ENCODE measurements around the gene NISCH.

The NISCH gene

DNA sequence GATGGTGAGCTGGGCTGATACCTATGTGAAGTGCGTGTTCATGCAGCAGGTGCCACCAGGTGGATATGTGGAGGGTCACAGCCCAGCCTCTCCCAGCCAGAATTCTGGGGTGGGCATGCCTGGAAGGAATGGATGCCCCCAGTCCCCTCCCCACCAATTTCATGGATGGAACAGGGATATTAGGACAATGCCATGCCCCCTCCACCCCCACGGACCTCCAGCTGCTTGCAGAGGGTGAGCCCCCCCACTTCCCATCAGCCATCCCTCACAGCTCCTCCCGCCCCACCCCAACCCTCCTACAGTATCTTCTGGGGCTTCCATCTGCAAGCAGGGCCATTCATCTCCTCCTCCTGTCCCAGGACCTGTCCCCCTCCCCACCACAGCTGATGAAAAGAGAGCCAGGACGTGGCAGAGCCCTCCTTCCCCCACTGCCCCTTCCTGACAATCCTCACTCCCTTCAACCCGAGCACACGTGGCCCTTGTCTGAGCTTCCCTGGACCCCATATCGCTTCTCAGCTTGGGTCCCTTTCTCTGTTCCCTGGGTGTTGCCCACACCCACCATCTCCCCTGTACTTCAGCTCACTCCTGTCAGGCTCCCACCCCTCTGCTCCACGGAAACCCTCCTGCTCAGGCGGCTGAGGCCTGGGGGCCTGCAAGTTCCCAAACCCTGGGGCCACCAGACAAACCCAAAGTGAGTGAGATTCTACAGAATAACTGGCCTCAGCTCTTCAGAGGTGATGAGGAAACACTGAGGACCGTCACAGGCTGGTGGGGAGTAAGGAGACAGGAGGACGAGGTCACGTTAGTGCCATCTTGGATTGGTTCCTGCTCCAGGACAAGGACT, 7.7 kb upstream of the NISCH start:
- DNase-seq (ENCODE audit: low read depth), result no peak

- DNase-seq (ENCODE audit: low read depth), result no peak
Observed at GRCh38 chr3:52450489-52451236, 4.7 kb upstream of the NISCH start.

DNA sequence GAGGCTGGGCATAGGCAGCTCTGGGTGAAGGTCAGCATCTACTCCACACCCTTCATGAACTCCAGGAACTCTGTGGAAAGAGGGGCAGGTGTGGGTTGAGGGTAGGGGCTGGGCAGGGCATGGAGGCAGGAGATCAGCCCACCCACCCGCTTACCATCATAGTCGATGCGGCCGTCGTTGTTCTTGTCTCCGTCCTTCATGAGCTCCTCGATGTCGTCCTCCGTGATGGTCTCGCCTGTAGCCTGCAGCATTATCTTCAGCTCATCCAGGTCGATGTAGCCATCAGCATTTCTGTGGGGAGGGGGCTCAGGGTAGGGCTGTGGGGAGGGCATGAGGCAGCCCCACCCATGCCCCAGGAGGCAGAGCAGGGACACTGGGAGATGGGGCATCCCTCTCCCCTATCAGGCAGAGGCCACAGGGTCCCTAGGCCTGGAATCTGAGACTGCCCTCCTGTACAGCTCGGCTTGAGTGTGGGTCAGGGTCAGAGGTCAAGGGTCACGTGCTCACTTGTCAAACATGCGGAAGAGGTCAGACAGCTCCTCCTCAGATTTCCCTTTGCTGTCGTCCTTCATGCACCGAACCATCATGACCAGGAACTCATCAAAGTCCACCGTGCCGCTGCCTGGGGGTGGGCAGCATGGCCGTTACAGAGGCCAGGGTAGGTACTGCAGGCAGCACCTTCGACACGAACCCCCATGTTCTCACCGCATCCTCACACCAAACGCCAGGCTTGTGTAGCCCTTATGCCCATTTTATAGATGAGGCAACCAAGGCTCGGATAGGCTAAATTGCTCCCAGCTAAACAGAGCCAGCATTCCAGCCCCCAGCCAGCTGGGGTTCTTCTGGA, 3.9 kb upstream of the NISCH start:
- no peak for DNase-seq (ENCODE audit: low read depth)

GRCh38 chr3:52452126-52452525, 3.3 kb upstream of the NISCH start:
- DNase-seq (ENCODE audit: low read depth), result no peak

DNA sequence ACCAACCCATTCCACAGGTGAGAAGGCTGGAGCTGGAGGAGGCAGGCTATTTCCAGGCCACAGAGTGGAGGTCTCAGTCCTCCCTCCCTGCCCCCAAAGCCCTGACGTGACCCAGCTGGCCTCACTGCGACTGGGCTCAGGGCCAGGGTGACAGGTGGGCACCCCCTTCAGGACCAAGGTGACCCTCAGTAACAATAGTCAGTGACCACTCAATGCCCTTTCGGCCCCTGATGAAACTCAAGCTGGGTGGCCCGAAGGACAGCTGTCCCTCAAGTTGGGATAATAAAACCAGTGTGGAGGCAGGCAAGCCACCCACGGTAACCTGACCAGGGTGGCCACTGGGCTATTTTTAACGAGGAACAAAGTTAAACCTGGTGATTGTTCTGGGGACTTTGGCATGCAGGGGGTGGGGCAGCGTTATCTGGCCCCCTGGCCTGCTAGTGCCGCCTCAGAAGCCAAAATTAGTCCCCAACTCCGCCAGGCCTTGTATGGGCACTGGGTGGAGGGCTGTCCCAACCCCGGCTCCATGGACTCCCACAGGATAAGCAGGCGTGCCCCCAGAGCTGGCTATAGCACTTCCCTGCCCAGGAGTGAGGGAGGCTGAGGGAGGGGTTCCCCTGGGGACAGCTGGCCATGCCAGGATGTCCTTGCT, 2.7 kb upstream of the NISCH start:
- DNase-seq (ENCODE audit: low read depth), result no peak

DNA sequence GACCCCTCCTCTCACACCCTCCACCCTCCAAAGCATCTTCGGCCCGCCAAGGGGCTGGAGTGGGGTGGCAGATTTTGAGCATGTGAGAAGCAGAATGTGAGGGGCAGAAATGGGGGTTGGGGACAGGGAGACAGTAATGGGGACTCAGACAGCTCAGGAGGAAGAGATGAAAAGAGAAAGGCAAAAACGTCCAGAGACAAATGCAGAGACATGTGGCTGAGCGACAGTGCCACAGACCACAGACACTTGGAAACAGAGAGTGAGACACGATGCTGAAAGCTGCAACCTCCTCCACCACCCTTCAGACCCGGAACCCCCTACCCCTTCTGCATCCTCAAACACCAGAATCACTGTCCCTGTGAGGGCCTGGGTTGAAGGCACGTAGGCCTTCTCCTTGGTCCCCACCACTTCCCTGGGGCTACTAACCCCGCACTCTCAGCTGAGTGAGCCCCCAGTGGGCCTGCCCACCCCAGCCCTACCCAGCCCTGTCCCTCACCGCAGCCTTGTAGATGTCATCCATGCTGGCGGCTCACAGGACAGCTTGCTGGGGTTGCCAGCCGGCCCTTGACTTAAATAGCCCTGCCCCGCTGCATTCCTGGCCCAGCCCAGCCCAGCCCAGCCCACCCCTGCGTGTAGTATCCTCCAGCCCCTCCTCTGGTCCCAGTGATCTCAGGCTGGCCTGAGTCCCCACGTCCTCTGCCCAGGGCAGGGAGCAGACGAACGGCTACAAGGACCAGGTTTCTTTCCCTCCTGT, 1.7 kb upstream of the NISCH start, which contains the start of gene TNNC1:
Gene TNNC1 (minus strand): TSS at position 546 of the 754 bp plus-strand sequence. CDS start 26 bp downstream, at position 520.
- DNase-seq (ENCODE audit: low read depth), result no peak

DNA sequence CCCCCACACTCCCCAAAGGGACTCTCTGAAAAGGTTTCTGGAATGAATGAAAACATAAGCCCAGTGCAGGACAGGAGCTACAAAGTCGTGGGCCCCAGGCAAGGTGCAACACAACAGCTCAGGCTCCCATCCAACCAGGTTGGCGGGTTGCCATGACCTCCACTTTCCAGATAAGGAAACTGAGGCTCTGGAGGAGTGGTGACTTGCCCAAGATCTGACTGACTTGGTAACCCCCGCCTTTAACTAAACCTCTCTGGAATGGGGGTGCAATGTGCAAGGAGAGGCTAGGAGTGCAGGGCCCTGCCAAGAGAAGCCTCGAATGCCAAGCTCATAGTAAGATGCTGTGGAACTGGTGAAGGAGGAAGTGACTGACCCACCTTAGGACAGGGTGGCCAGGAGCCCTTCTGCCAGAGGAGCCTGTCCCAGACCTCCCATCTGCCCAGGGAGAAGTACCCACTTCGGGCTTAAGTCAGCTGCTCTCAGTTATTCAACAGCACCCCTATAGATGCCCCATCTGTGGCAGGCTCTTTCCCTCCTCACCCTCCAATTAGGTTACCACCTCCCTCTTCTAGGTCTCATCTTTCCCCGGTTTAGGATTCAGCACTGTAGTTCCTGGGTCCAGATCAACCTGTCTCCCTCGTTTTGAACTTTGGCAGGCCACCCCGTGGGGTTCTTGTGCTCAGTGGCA, 1.0 kb upstream of the NISCH start:
- no peak for DNase-seq (ENCODE audit: low read depth)

- DNase-seq (ENCODE audit: low read depth), result no peak
Observed at GRCh38 chr3:52454938-52455282, 494 bp upstream of the NISCH start.

- no peak for DNase-seq (ENCODE audit: low read depth)
Observed at GRCh38 chr3:52456169-52456799, 880 bp downstream of the NISCH start.

GRCh38 chr3:52456800-52457183, 1.4 kb downstream of the NISCH start:
- no peak for DNase-seq (ENCODE audit: low read depth)

GRCh38 chr3:52458031-52458760, 2.8 kb downstream of the NISCH start:
- DNase-seq (ENCODE audit: low read depth), result no peak

DNA sequence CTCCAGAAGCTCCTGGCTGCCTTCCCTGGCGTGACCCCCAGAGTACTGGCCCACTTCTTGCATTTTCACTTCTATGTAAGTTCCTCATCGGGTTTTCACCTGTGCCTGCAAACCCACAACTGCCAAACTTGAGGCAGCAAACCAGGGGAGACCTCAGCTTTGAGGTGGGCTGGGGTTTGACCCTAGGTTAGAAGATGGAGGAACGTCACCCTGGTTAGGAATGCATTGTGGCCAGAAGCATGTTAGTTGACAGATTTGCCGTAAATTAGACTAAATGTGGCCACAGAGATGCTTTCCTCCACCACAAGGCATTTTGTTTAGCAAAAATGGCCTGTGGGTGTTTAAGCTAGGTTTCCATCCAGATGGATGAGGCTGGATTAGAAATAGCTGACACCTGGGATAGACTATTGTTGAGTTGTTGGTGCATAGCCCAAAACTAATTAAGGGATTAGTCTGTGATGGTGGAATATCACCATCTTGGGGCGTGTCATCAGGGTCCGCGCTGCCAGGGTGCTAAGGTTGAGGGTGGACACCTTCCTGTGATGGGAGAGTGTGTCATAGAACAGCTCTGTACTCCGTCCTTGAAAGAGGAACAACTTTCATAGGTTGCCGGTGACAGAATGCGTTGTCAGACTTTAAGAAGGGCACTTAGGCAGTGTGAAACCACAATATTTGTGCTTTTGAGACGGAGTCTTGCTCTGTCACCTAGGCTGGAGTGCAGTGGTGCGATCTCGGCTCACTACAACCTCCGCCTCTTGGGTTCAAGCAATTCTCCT, 3.6 kb downstream of the NISCH start:
- no peak for DNase-seq (ENCODE audit: low read depth)

- DNase-seq (ENCODE audit: low read depth), result no peak
Observed at GRCh38 chr3:52461874-52462273, 6.5 kb downstream of the NISCH start.

DNA sequence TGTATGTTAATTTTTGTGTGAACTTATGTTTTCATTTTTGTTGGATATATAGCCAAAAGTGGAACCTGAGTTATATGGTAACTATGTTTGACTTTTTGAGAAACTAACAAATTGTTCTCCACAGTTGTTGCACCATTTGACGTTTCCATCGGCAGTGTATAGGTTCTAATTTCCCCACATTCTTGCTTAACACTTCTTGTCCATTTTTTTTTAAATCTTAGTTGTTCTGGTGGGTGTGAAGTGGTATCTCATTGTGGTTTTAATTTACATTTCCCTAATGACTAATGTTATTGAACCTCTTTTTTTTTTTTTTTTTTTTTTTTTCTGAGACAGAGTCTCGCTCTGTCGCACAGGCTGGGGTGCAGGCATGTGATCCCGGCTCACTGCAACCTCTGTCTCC, 8.0 kb downstream of the NISCH start:
- no peak for DNase-seq (ENCODE audit: low read depth)

GRCh38 chr3:52468336-52468735, 12.9 kb downstream of the NISCH start:
- DNase-seq (ENCODE audit: low read depth), result no peak

GRCh38 chr3:52469001-52469400, 13.6 kb downstream of the NISCH start:
- DNase-seq (ENCODE audit: low read depth), result no peak

- DNase-seq (ENCODE audit: low read depth), result no peak
Observed at GRCh38 chr3:52470920-52471319, 15.5 kb downstream of the NISCH start.

- no peak for DNase-seq (ENCODE audit: low read depth)
Observed at GRCh38 chr3:52471371-52472238, 16.2 kb downstream of the NISCH start.
